Endothelial cell of umbilical vein (primary cell): ENCODE measurements around the gene CFAP61. TPM values are rescaled to one million over a fixed set of nuclear protein-coding genes. Genes with fewer than 3 reads are reported as not detected.

Experiments
- BruUV-seq: library from RNA; stranded (reverse); fragments of 400-500 nt; replicated peaks from 2 replicates; lab custom pipeline; 2021; lab: Mats Ljungman, UMichigan
- CTCF ChIA-PET: fragments of 300-600, 350-600 bp; sonication (Branson Sonifier 250); formaldehyde crosslinking; loops from one replicate; lab custom pipeline; 2021; ENCODE audit warnings: antibody characterized with exemption, inconsistent platforms; lab: Charles Lee
- POLR2A ChIA-PET: fragments of 300-600, 350-600 bp; sonication (Branson Sonifier 250); formaldehyde crosslinking; loops from one replicate; lab custom pipeline; 2021; ENCODE audit warnings: antibody characterized with exemption, inconsistent platforms; lab: Charles Lee
- DNase-seq: peaks from one replicate; pipeline ENCODE4 v3.0.0-alpha.2; 2011; ENCODE audit warnings: low read depth, low spot score
- FAIRE-seq: peaks from 2 replicates; lab custom pipeline; 2011; peaks lifted over from hg19 to GRCh38; lab: Jason Lieb, UNC
- H2AFZ ChIP-seq: 2 replicates; pipeline ENCODE4 v1.6.0; 2012; ENCODE audit warnings: low read depth, low read length, control low read depth, inconsistent platforms
- H3K27ac ChIP-seq: 2 replicates; pipeline ENCODE4 v1.5.1; 2011; ENCODE audit warnings: low read depth, mild to moderate bottlenecking, control low read depth, low read length, moderate library complexity; ENCODE audit not compliant: insufficient read depth
- H3K27me3 ChIP-seq, 2 experiments: 2 replicates each; pipeline versions ENCODE4 v1.6.0 to v1.6.1; 2011; ENCODE audit warnings: low read length in 2 of 2, mixed read lengths in 1 of 2; ENCODE audit not compliant: control insufficient read depth in 2 of 2, insufficient read depth in 2 of 2
- H3K36me3 ChIP-seq, 2 experiments: 2 replicates in 1 of 2; 3 replicates in 1 of 2; pipeline ENCODE4 v1.5.1; 2011; ENCODE audit warnings: low read length in 2 of 2, mild to moderate bottlenecking in 1 of 2, moderate library complexity in 1 of 2; ENCODE audit not compliant: control insufficient read depth in 2 of 2, insufficient read depth in 2 of 2; ENCODE audit errors: extremely low read depth in 1 of 2
- H3K4me1 ChIP-seq: 3 replicates; pipeline ENCODE4 v1.5.1; 2011; ENCODE audit warnings: mild to moderate bottlenecking, low read length; ENCODE audit not compliant: control insufficient read depth, insufficient read depth; ENCODE audit errors: extremely low read depth
- H3K4me2 ChIP-seq: 2 replicates; pipeline ENCODE4 v1.6.1; 2011; ENCODE audit warnings: low read length, control low read depth, mixed read lengths; ENCODE audit not compliant: insufficient read depth
- H3K4me3 ChIP-seq, 3 experiments: fragments of 200-600 bp in 1 of 3; sonication (generic), shearing (Covaris generic) in 1 of 3; replicated peaks in 1 of 3; 2 replicates each; pipeline ENCODE4 v1.5.1; 2011 to 2016; ENCODE audit warnings: control low read depth in 3 of 3, low read length in 3 of 3, mild to moderate bottlenecking in 2 of 3, inconsistent platforms in 1 of 3, low read depth in 1 of 3, moderate library complexity in 1 of 3; ENCODE audit not compliant: insufficient read depth in 1 of 3
- H3K79me2 ChIP-seq: 2 replicates; pipeline ENCODE4 v1.6.0; 2012; ENCODE audit warnings: low read length, inconsistent platforms; ENCODE audit not compliant: control insufficient read depth, insufficient read depth
- H3K9ac ChIP-seq: replicated peaks from 2 replicates; pipeline ENCODE3; 2011; ENCODE audit warnings: low read length, control low read depth; ENCODE audit not compliant: insufficient read depth; ENCODE audit errors: extremely low read depth
- H3K9me1 ChIP-seq: replicated peaks from 3 replicates; pipeline ENCODE4 v1.6.0; 2011; ENCODE audit warnings: mild to moderate bottlenecking, low read length; ENCODE audit not compliant: control insufficient read depth, insufficient read depth; ENCODE audit errors: extremely low read depth
- H3K9me3 ChIP-seq: replicated peaks from 2 replicates; pipeline ENCODE4 v1.5.1; 2012; ENCODE audit warnings: low read length, inconsistent platforms; ENCODE audit not compliant: control insufficient read depth, insufficient read depth
- H4K20me1 ChIP-seq: replicated peaks from 2 replicates; pipeline ENCODE3; 2011; ENCODE audit warnings: mild to moderate bottlenecking, low read length; ENCODE audit not compliant: control insufficient read depth, insufficient read depth; ENCODE audit errors: extremely low read depth
- EZH2 ChIP-seq: IDR thresholded peaks from 2 replicates; pipeline ENCODE4 v1.6.1; 2012; ENCODE audit warnings: borderline replicate concordance, low read depth, mild to moderate bottlenecking, moderate library complexity, low read length, inconsistent platforms; ENCODE audit not compliant: severe bottlenecking
- FOS ChIP-seq: IDR thresholded peaks from 2 replicates; pipeline ENCODE4 v1.6.1; 2011; ENCODE audit warnings: mild to moderate bottlenecking, low read length, moderate library complexity, borderline replicate concordance; ENCODE audit not compliant: insufficient read depth
- GATA2 ChIP-seq: IDR thresholded peaks from 2 replicates; pipeline ENCODE4 v1.7.0; 2011; ENCODE audit warnings: low read depth, mild to moderate bottlenecking, moderate library complexity, mixed read lengths, low read length; ENCODE audit not compliant: insufficient read length, insufficient read depth
- JUN ChIP-seq: IDR thresholded peaks from 2 replicates; pipeline ENCODE4 v1.6.1; 2011; ENCODE audit warnings: borderline replicate concordance, low read depth; ENCODE audit not compliant: insufficient read length, insufficient read depth
- MYC ChIP-seq: IDR thresholded peaks from one replicate; pipeline ENCODE4 v1.6.1; 2011; ENCODE audit warnings: mild to moderate bottlenecking, low read depth, low read length
- POLR2A ChIP-seq: IDR thresholded peaks from 2 replicates; pipeline ENCODE4 v1.6.1; 2012; ENCODE audit warnings: low read depth, mild to moderate bottlenecking, control low read depth, low read length
- POLR2AphosphoS5 ChIP-seq: IDR thresholded peaks from 2 replicates; pipeline ENCODE4 v1.6.1; 2012; ENCODE audit warnings: low read depth, mild to moderate bottlenecking, control low read depth, low read length, moderate library complexity; ENCODE audit not compliant: insufficient read depth
- dilution Hi-C: fragments of 300-500 bp; cut with MboI; formaldehyde crosslinking; loops from one replicate; pipeline ENCODE4 v1.15.0; 2019; ENCODE audit warnings: low sequenced_read_pairs; ENCODE audit not compliant: extremely low pct_ligation_motif_present
- intact Hi-C: fragments of 100-400 bp; cut with micrococcal nuclease; formaldehyde crosslinking; loops from one replicate; pipeline ENCODE4 v1.10.0; 2022
- polyA plus RNA-seq, 4 experiments: library from polyadenylated mRNA; depleted of rRNA in 3 of 4; stranded (reverse) in 3 of 4; unstranded in 1 of 4; fragments of >200 nt; gene quantifications; 2 replicates each; pipeline versions ENCODE4 v1.2.1 to v1.2.3, GENCODE V29; 2011 to 2012; ENCODE audit warnings: missing spikeins in 1 of 4
- total RNA-seq: library from RNA; stranded (reverse); gene quantifications from 2 replicates; pipeline ENCODE4 v1.2.3, GENCODE V29; 2021
- TF ChIP-seq, protein P1 (sequence below): IDR thresholded peaks from 2 replicates; pipeline ENCODE4 v1.6.1; 2011; ENCODE audit not compliant: insufficient read depth, insufficient read length
- TF ChIP-seq, protein P2 (sequence below), 2 donors: IDR thresholded peaks; 1 replicate in 1 of 2; 2 replicates in 1 of 2; pipeline ENCODE4 v1.5.1; 2011; ENCODE audit warnings: low read length in 2 of 2, mild to moderate bottlenecking in 2 of 2, moderate library complexity in 2 of 2, control low read depth in 1 of 2, inconsistent platforms in 1 of 2, low read depth in 1 of 2; ENCODE audit not compliant: insufficient read depth in 1 of 2; ENCODE audit errors: extremely low read depth in 1 of 2

CFAP61 gene
- total and polyA plus RNA-seq, 2 donors (not counting 3 experiments of a cell fraction or from before 2014, with no cell fraction given): not detected

DNA sequence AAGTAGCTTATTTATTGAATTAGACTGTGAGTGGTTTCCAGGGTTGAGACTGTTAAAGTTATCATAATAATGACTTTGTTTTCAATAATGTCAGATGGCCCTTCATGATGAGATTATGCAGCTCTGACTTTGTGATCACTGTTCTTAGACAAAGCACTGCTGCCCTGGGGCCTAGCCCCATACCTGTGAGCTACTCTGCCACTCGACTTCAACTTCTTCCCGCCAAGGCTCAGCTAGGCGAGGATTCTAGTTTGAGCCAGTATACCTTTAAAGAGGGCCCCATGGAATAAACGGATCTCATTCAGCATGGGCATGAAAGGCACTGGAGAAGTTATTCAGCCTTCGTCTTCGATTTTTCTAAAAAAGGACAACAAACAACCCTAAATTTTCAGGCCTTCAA is 270.6 kb downstream of the CFAP61 start:
- dilution Hi-C loops (no loop called here), intact Hi-C loops (no loop called here)
- TF ChIP-seq FOS (no peak), POLR2AphosphoS5 (no peak), JUN (no peak), GATA2 (no peak), EZH2 (no peak), POLR2A (no peak), MYC (no peak)
- TF ChIP-seq, protein P1, sequence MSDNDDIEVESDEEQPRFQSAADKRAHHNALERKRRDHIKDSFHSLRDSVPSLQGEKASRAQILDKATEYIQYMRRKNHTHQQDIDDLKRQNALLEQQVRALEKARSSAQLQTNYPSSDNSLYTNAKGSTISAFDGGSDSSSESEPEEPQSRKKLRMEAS: no peak
- TF ChIP-seq, protein P2, sequence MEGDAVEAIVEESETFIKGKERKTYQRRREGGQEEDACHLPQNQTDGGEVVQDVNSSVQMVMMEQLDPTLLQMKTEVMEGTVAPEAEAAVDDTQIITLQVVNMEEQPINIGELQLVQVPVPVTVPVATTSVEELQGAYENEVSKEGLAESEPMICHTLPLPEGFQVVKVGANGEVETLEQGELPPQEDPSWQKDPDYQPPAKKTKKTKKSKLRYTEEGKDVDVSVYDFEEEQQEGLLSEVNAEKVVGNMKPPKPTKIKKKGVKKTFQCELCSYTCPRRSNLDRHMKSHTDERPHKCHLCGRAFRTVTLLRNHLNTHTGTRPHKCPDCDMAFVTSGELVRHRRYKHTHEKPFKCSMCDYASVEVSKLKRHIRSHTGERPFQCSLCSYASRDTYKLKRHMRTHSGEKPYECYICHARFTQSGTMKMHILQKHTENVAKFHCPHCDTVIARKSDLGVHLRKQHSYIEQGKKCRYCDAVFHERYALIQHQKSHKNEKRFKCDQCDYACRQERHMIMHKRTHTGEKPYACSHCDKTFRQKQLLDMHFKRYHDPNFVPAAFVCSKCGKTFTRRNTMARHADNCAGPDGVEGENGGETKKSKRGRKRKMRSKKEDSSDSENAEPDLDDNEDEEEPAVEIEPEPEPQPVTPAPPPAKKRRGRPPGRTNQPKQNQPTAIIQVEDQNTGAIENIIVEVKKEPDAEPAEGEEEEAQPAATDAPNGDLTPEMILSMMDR (IDR thresholded peaks at IDR 0.05; ENCODE audit: extremely low read depth in 1 of 2, insufficient read depth in 1 of 2, low read depth in 1 of 2, low read length in 2 of 2): no peak
- Histone ChIP-seq H3K4me3 (no peak overlapping the region), H3K79me2 (no peaks in the 10 kb centered on the region), H3K9ac (no peak overlapping the region), H3K27ac (no peak overlapping the region), H3K4me2 (no peak overlapping the region), H3K36me3 (no peaks in the 10 kb centered on the region), H3K4me1 (no peaks in the 10 kb centered on the region), H3K9me3 (no peaks in the 10 kb centered on the region), H2AFZ (no peak overlapping the region), H3K9me1 (no peaks in the 10 kb centered on the region), H3K27me3 (no peaks in the 10 kb centered on the region), H4K20me1 (no peaks in the 10 kb centered on the region)
- no peak for FAIRE-seq
- ChIA-PET POLR2A (no interaction called here), CTCF (interaction anchor here (1.1 kb wide), 1 partner anchor 9 kb away, joined by 3 read pairs; no protein-coding TSS in a partner anchor)
- no TSS peak for BruUV-seq
- no peak for DNase-seq
